K562 (cell line): Measurements from ENCODE around the gene AZGP1. TPM values are rescaled to one million over a fixed set of nuclear protein-coding genes. Genes with fewer than 3 reads are reported as not detected.

Experiments used
- CC2D1A ChIP-seq: fragments of 450-650 bp; IDR thresholded peaks from 2 replicates; pipeline ENCODE4 v1.6.1; 2017; ENCODE audit warnings: mild to moderate bottlenecking
- DIDO1 ChIP-seq: fragments of 450-650 bp; IDR thresholded peaks from 2 replicates; pipeline ENCODE4 v1.6.1; 2016; ENCODE audit warnings: low read depth, missing biosample characterization, missing genetic modification characterization
- E2F8 ChIP-seq: fragments of 450-650 bp; IDR thresholded peaks from 2 replicates; pipeline ENCODE4 v1.7.1; 2018; ENCODE audit warnings: mild to moderate bottlenecking, low read depth; ENCODE audit not compliant: partially characterized antibody
- FOS ChIP-seq: IDR thresholded peaks from 3 replicates; pipeline ENCODE4 v1.6.1; 2011; ENCODE audit not compliant: insufficient read length; ENCODE audit errors: extremely low read depth
- RBM22 ChIP-seq: fragments of 200-400 bp; formaldehyde crosslinking; IDR thresholded peaks from 2 replicates; pipeline ENCODE4 v1.6.1; 2018; ENCODE audit warnings: low read length, low read depth; ENCODE audit not compliant: poor library complexity, severe bottlenecking
- RHOXF2B ChIP-seq: fragments of 250-450 bp; sonication (Bioruptor Pico); conservative IDR thresholded peaks from 2 replicates; pipeline ENCODE4 v1.5.1; 2021
- TAF15 ChIP-seq: fragments of 200-400 bp; formaldehyde crosslinking; IDR thresholded peaks from 2 replicates; pipeline ENCODE4 v1.6.1; 2017; ENCODE audit warnings: mild to moderate bottlenecking, low read depth, low read length, moderate library complexity
- TARDBP ChIP-seq: fragments of 450-650 bp; IDR thresholded peaks from 2 replicates; pipeline ENCODE4 v1.6.1; 2016
- ZNF212 ChIP-seq: fragments of 450-650 bp; formaldehyde crosslinking; IDR thresholded peaks from 2 replicates; pipeline ENCODE4 v1.4.0; 2020; ENCODE audit warnings: mild to moderate bottlenecking
- polyA plus RNA-seq, 8 experiments: library from polyadenylated mRNA; depleted of rRNA in 4 of 8; stranded (reverse) in 5 of 8; unstranded in 3 of 8; fragments of >200 nt; fragmentation: Nextera tagmentation in 2 of 8; fragmentation: Illumina TruSeq in 1 of 8; extraction: Ambion mirVana in 2 of 8; extraction: Trizol in 1 of 8; gene quantifications; 2 replicates each; pipeline versions ENCODE4 v1.2.1 to v1.2.3, GENCODE V29; 2011 to 2014; ENCODE audit warnings: inconsistent platforms in 1 of 8, missing spikeins in 1 of 8
- total RNA-seq, 7 experiments: library from RNA; depleted of rRNA in 6 of 7; stranded (reverse); fragments of >200 nt in 6 of 7; fragmentation: Illumina TruSeq in 2 of 7; extraction: Trizol in 2 of 7; gene quantifications; 2 replicates each; pipeline versions ENCODE4 v1.2.1 to v1.2.3, GENCODE V29; 2011 to 2021; ENCODE audit warnings: low replicate concordance in 1 of 7
- TF ChIP-seq, protein P1 (sequence below): sonication (generic); formaldehyde crosslinking; IDR thresholded peaks from 2 replicates; pipeline ENCODE4 v1.8.0; 2023; ENCODE audit warnings: mild to moderate bottlenecking, missing genetic modification reagents
- TF ChIP-seq, protein P2 (sequence below): fragments of 450-650 bp; conservative IDR thresholded peaks from 2 replicates; pipeline ENCODE4 v1.6.1; 2016; ENCODE audit warnings: missing genetic modification characterization, low read depth, mild to moderate bottlenecking, missing compliant biosample characterization, moderate library complexity

AZGP1 gene
- total and polyA plus RNA-seq, 9 of the 15 experiments (the other 6 are each of a cell fraction or from before 2014, with no cell fraction given) = 0.18 to 0.53 TPM; not detected in 7

- TF ChIP-seq E2F8 = no peak
- TF ChIP-seq, protein P1, sequence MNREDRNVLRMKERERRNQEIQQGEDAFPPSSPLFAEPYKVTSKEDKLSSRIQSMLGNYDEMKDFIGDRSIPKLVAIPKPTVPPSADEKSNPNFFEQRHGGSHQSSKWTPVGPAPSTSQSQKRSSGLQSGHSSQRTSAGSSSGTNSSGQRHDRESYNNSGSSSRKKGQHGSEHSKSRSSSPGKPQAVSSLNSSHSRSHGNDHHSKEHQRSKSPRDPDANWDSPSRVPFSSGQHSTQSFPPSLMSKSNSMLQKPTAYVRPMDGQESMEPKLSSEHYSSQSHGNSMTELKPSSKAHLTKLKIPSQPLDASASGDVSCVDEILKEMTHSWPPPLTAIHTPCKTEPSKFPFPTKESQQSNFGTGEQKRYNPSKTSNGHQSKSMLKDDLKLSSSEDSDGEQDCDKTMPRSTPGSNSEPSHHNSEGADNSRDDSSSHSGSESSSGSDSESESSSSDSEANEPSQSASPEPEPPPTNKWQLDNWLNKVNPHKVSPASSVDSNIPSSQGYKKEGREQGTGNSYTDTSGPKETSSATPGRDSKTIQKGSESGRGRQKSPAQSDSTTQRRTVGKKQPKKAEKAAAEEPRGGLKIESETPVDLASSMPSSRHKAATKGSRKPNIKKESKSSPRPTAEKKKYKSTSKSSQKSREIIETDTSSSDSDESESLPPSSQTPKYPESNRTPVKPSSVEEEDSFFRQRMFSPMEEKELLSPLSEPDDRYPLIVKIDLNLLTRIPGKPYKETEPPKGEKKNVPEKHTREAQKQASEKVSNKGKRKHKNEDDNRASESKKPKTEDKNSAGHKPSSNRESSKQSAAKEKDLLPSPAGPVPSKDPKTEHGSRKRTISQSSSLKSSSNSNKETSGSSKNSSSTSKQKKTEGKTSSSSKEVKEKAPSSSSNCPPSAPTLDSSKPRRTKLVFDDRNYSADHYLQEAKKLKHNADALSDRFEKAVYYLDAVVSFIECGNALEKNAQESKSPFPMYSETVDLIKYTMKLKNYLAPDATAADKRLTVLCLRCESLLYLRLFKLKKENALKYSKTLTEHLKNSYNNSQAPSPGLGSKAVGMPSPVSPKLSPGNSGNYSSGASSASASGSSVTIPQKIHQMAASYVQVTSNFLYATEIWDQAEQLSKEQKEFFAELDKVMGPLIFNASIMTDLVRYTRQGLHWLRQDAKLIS (CRISPR knock-in tag) = no peak
- TF ChIP-seq, protein P2, sequence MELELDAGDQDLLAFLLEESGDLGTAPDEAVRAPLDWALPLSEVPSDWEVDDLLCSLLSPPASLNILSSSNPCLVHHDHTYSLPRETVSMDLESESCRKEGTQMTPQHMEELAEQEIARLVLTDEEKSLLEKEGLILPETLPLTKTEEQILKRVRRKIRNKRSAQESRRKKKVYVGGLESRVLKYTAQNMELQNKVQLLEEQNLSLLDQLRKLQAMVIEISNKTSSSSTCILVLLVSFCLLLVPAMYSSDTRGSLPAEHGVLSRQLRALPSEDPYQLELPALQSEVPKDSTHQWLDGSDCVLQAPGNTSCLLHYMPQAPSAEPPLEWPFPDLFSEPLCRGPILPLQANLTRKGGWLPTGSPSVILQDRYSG = no peak
- TF ChIP-seq CC2D1A = no peak
- TF ChIP-seq RHOXF2B (CRISPR knock-in tag) = no peak
- no peak for TF ChIP-seq TAF15
- no peak for TF ChIP-seq TARDBP
- no peak for TF ChIP-seq ZNF212 (CRISPR knock-in tag)
- TF ChIP-seq FOS = no peak
- no peak for TF ChIP-seq RBM22
- TF ChIP-seq DIDO1 (tag) = no peak
These were observed 46.7 kb downstream of the AZGP1 start, which contains the start of gene GJC3 (continued) for GRCh38 chr7:99928994-99929729.
